ENCODE results near the gene SAMD8. TPM values are rescaled to one million over a fixed set of nuclear protein-coding genes. Genes with fewer than 3 reads are reported as not detected.

The SAMD8 gene
- polyA plus RNA-seq, 1 donor = 12.3 TPM

DNA sequence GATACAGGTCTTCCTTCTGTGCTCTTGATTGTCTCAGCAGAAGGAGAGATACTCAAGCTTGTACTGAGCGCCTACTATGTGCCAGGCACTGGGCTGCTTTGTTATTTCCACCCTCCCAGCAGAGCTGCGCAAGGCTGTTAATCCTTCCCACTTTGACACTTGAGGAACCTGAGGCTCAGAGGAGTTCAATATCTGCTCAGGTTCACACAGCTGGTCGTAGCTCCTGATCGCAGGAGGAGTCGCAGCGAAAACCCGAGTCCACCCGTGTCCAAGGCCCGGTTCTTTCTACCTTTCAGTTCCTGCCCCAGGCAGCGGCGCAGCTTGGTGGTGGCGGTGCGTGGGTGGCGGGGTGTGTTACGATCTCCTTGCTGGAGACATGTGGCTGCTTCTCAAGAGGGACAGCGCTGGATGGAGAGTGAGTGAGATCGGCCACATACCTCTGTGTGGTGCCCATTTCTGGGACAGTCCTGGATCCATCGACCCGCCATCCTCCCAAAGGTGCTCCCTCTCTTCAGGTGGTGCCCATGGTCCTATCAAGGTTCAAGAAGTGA is 26.5 kb upstream of the SAMD8 start:
- no peak for DNase-seq
- Histone ChIP-seq H3K36me3 (ENCODE audit: control insufficient read depth, insufficient read depth, low read length) (no peaks in the 10 kb centered on the region), H3K27ac (ENCODE audit: low read length) (no peak overlapping the region), H3K27me3 (ENCODE audit: control insufficient read depth, insufficient read depth, low read length) (no peaks in the 10 kb centered on the region), H3K9me3 (ENCODE audit: control insufficient read depth, low read depth, low read length) (no peaks in the 10 kb centered on the region), H3K4me3 (ENCODE audit: low read length) (no peak overlapping the region), H3K4me1 (ENCODE audit: control insufficient read depth, insufficient read depth, low read length) (no peaks in the 10 kb centered on the region)
- WGBS (ENCODE audit: insufficient coverage, low lambda C conversion rate) = no CpG with 5 or more reads among the region's 19 CpGs

DNA sequence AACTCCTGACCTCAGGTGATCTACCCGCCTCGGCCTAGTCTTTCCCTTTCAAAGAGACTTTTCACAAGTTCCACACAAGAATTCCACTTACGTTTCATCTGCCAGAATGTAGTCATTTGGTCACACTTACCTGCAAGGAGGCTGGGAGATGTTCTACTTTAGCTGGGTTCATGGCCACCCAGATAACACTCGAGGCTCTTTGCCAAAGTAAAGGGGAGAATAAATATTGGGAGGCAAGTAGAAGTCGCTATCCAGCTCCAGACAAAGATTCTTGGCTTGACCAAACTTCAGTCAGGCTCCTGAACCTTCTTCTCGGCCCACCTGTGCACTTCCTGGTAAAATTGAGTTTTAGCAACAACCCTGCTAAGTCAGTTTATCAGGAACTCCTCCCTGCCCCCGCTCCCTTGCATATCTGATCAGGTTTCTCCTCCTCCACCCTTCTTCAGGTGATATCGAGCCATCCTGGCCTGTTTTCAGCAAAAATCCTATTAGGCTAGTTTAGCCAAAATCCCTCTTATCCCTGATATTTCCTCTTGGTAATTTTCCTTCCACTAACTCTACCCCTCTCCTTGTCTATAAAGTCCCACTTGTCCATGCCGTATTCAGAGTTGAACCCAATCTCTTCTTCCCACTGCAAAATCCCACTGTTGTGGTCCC is 25.1 kb upstream of the SAMD8 start:
- DNase-seq = no peak
- no peak overlapping the region for H3K4me3 ChIP-seq (ENCODE audit: low read length)
- 70% methylated on average over 2 of the region's 9 CpGs for WGBS (ENCODE audit: insufficient coverage, low lambda C conversion rate)
- H3K36me3 ChIP-seq (ENCODE audit: control insufficient read depth, insufficient read depth, low read length) = no peaks in the 10 kb centered on the region
- H3K9me3 ChIP-seq (ENCODE audit: control insufficient read depth, low read depth, low read length) = no peaks in the 10 kb centered on the region
- no peaks in the 10 kb centered on the region for H3K4me1 ChIP-seq (ENCODE audit: control insufficient read depth, insufficient read depth, low read length)
- no peaks in the 10 kb centered on the region for H3K27me3 ChIP-seq (ENCODE audit: control insufficient read depth, insufficient read depth, low read length)
- H3K27ac ChIP-seq (ENCODE audit: low read length) = no peak overlapping the region

DNA sequence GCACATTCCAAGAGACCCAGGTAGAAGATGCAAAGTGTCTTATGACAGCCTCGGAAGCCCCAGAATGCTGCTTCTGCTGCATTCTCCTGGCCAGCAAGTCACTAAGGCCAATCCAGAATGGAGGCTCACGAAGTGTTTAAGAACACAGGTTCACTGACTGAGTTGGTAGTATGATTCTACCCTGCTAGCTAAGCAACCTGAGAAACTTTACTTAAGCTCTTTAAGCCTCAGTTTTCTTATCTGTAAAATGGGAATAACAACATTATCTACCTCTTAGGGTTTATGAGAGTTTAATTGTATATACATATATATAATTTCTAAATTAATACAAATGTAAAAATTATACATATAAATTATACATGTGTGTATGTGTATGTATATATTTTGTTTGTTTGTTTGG is 22.8 kb upstream of the SAMD8 start:
- no peak for DNase-seq
- H3K4me3 ChIP-seq (ENCODE audit: low read length) = no peak overlapping the region
- no peaks in the 10 kb centered on the region for H3K4me1 ChIP-seq (ENCODE audit: control insufficient read depth, insufficient read depth, low read length)
- H3K27ac ChIP-seq (ENCODE audit: low read length) = no peak overlapping the region
- no peaks in the 10 kb centered on the region for H3K27me3 ChIP-seq (ENCODE audit: control insufficient read depth, insufficient read depth, low read length)
- no peaks in the 10 kb centered on the region for H3K9me3 ChIP-seq (ENCODE audit: control insufficient read depth, low read depth, low read length)
- no peaks in the 10 kb centered on the region for H3K36me3 ChIP-seq (ENCODE audit: control insufficient read depth, insufficient read depth, low read length)
- no CpG with 5 or more reads among the region's 2 CpGs for WGBS (ENCODE audit: insufficient coverage, low lambda C conversion rate)

DNA sequence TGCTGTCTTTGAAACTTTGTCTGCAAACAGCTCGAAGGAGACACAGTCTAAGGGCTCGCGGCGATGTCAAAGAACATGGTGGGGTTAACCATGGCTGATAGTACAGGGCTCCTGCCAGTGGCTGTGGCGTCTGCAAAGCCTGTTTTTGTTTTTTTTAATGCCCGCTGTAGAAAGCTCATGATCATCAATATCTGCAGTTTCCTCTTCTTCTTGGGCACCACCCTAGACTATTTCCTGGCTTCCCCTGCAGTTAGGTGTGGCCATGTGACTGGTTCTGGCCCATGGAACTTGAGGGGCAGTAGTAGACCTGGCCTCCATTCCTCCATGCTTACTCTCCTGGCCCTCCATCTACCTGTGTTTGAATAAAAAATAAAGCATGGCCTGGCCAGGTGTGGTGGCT is 21.8 kb upstream of the SAMD8 start:
- no peak overlapping the region for H3K4me3 ChIP-seq (ENCODE audit: low read length)
- H3K9me3 ChIP-seq (ENCODE audit: control insufficient read depth, low read depth, low read length) = no peaks in the 10 kb centered on the region
- no CpG with 5 or more reads among the region's 6 CpGs for WGBS (ENCODE audit: insufficient coverage, low lambda C conversion rate)
- H3K27ac ChIP-seq (ENCODE audit: low read length) = no peak overlapping the region
- no peak for DNase-seq
- H3K36me3 ChIP-seq (ENCODE audit: control insufficient read depth, insufficient read depth, low read length) = no peaks in the 10 kb centered on the region
- no peaks in the 10 kb centered on the region for H3K4me1 ChIP-seq (ENCODE audit: control insufficient read depth, insufficient read depth, low read length)
- no peaks in the 10 kb centered on the region for H3K27me3 ChIP-seq (ENCODE audit: control insufficient read depth, insufficient read depth, low read length)

DNA sequence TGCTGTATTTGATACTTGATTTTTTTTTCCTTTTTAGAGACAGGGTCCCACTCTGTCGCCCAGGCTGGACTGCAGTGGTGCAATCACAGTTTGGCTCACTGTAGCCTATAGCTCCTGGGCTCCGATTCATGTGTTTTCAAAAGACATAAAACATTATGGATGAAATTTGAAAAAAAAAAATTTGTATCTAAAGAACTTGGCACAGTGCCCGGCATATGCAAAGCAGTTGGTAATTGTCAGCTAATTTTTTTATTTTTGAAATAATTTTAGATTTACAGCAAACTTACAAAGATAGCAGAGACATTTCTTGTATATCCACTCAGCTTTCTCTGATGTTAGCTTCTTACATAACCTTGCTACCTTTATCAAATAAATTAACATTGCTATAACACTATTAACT is 20.3 kb upstream of the SAMD8 start:
- H3K36me3 ChIP-seq (ENCODE audit: control insufficient read depth, insufficient read depth, low read length) = no peaks in the 10 kb centered on the region
- no peaks in the 10 kb centered on the region for H3K9me3 ChIP-seq (ENCODE audit: control insufficient read depth, low read depth, low read length)
- H3K27me3 ChIP-seq (ENCODE audit: control insufficient read depth, insufficient read depth, low read length) = no peaks in the 10 kb centered on the region
- no peaks in the 10 kb centered on the region for H3K4me1 ChIP-seq (ENCODE audit: control insufficient read depth, insufficient read depth, low read length)
- 83% methylated on average over 2 of the region's 3 CpGs for WGBS (ENCODE audit: insufficient coverage, low lambda C conversion rate)
- no peak for DNase-seq
- H3K27ac ChIP-seq (ENCODE audit: low read length) = no peak overlapping the region
- H3K4me3 ChIP-seq (ENCODE audit: low read length) = no peak overlapping the region

DNA sequence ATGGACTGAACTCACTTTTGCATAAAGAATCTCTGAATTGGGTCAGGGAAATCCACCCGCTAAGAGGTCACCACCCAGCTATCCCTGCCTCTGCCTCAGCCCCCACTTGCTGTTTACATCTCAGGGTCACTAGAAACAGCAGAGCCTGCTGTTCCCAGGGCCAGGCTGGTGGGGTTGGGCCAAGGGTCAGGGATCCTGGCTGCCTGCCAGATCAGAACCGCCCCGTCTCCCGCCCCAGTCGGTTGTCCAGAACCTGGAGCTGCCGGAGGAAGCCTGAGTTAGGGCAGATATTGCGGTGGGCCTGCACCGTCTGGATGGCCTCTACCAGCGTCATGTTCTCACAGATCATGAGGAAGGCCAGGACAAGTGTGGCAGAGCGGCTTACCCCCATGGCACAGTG is 17.0 kb upstream of the SAMD8 start:
- H3K27ac ChIP-seq (ENCODE audit: low read length) = no peak overlapping the region
- no CpG with 5 or more reads among the region's 10 CpGs for WGBS (ENCODE audit: insufficient coverage, low lambda C conversion rate)
- no peaks in the 10 kb centered on the region for H3K4me1 ChIP-seq (ENCODE audit: control insufficient read depth, insufficient read depth, low read length)
- no peak overlapping the region for H3K4me3 ChIP-seq (ENCODE audit: low read length)
- no peaks in the 10 kb centered on the region for H3K9me3 ChIP-seq (ENCODE audit: control insufficient read depth, low read depth, low read length)
- no peak for DNase-seq
- H3K36me3 ChIP-seq (ENCODE audit: control insufficient read depth, insufficient read depth, low read length) = no peaks in the 10 kb centered on the region
- no peaks in the 10 kb centered on the region for H3K27me3 ChIP-seq (ENCODE audit: control insufficient read depth, insufficient read depth, low read length)

DNA sequence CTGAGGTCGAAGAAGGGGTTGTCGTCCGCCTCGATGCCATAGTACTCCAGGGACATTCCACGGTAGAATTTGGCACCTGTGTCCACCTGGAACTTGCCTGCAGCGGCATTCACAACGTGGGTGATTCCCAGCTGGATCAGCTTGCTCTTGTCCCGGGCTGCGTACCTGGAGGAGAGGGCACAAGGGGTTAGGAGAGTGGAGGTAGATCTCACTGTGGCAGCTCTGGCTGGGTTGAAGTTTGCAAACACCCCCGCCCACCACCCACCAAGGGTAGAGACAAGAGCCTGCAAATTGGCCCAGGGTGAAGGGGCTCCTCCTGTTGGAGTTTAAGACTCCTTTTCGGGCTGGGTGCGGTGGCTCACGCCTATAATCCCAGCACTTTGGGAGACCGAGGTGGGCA is 15.8 kb upstream of the SAMD8 start:
- H3K4me3 ChIP-seq (ENCODE audit: low read length) = no peak overlapping the region
- H3K27me3 ChIP-seq (ENCODE audit: control insufficient read depth, insufficient read depth, low read length) = no peaks in the 10 kb centered on the region
- no CpG with 5 or more reads among the region's 14 CpGs for WGBS (ENCODE audit: insufficient coverage, low lambda C conversion rate)
- DNase-seq = no peak
- H3K4me1 ChIP-seq (ENCODE audit: control insufficient read depth, insufficient read depth, low read length) = no peaks in the 10 kb centered on the region
- no peak overlapping the region for H3K27ac ChIP-seq (ENCODE audit: low read length)
- H3K36me3 ChIP-seq (ENCODE audit: control insufficient read depth, insufficient read depth, low read length) = no peaks in the 10 kb centered on the region
- no peaks in the 10 kb centered on the region for H3K9me3 ChIP-seq (ENCODE audit: control insufficient read depth, low read depth, low read length)

DNA sequence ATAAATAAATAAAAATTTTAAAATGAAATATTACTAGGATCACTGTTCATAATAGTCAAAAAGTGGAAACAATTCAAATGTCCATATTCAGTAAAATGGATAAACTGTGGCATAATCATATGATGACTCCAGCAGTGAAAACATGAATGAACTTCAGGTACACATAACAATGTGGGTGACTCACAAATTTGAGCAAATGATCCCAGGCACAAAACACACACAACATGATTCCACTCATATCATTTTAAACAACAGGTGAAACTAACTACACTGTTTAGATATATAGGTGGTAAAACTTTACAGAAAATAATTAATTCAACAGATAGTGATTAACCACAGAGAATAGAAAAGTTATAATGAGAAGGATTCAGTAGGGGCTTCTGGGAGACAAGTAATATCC is 14.7 kb upstream of the SAMD8 start:
- Histone ChIP-seq H3K36me3 (ENCODE audit: control insufficient read depth, insufficient read depth, low read length) (no peaks in the 10 kb centered on the region), H3K4me3 (ENCODE audit: low read length) (no peak overlapping the region), H3K27ac (ENCODE audit: low read length) (no peak overlapping the region), H3K4me1 (ENCODE audit: control insufficient read depth, insufficient read depth, low read length) (no peaks in the 10 kb centered on the region), H3K9me3 (ENCODE audit: control insufficient read depth, low read depth, low read length) (no peaks in the 10 kb centered on the region), H3K27me3 (ENCODE audit: control insufficient read depth, insufficient read depth, low read length) (no peaks in the 10 kb centered on the region)
- DNase-seq = no peak

DNA sequence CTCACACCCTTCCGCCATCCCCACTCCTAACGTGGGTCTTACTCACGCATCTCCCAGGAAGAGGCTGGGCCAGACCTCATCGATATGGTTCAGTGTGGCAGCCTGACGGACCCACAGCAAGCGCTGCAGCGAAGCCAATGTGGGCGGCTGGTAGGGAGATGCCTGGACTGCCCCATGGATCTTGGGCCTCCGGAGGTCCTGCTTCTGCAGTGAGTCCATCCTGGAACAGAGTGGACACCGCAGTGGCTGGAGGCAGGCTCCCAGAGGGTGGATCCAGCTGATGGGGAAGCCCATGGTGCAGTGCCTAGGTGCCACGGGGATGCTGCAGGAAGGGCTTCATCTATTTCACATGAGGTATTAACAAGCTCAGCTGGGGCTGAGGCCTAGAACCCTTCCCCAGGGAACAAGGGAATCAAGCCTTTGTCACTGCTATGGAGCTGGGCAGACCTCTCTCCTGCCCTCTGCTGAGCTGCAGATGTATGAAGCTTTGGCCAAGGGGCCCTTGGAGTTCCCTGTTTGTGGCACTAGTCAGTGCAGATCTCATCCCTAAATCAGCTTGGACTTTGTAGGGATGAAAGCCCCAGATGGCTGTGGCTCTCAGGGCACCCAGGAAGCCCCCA is 13.7 kb upstream of the SAMD8 start:
- Histone ChIP-seq H3K27ac (ENCODE audit: low read length) (no peak overlapping the region), H3K4me1 (ENCODE audit: control insufficient read depth, insufficient read depth, low read length) (no peaks in the 10 kb centered on the region), H3K4me3 (ENCODE audit: low read length) (no peak overlapping the region), H3K27me3 (ENCODE audit: control insufficient read depth, insufficient read depth, low read length) (no peaks in the 10 kb centered on the region), H3K36me3 (ENCODE audit: control insufficient read depth, insufficient read depth, low read length) (no peaks in the 10 kb centered on the region), H3K9me3 (ENCODE audit: control insufficient read depth, low read depth, low read length) (no peaks in the 10 kb centered on the region)
- DNase-seq = no peak
- WGBS (ENCODE audit: insufficient coverage, low lambda C conversion rate) = no CpG with 5 or more reads among the region's 11 CpGs

DNA sequence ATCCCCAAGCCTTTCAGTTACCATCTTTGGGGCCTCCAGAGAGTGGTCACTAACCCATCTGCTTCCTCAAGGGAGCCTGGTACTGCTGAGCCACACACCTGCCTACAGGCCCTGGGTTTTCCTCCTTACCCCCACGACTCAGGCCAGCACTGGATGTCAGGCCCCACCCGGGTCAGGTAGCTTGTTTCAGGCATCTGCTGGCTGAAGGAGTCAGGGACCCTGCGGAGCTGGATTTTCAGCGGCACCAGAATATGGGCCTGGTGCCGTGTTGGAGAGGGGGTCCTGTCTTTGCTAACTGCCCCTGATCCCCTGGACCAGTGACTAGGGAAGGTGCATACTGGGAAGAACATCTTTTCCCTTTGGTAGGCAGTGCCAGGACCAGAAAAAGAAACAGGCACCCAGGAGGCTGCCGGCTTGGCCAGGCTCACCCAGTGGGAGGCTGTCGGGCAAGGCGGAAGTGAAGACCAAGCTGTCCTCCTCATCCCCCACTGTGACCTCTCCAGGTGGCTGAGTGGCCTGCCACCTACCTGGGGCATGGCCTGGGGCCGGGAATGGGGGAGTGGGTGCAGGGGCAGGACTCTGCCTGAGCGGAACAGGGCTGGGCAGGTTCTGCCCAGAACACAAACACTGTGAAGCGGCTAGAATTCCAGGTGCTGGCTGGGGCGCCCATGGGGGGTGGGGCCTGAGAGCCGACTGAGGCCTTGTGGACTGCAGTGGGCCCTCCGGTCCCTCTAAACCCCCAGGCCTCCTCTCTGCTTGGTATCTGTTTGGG is 12.4 kb upstream of the SAMD8 start:
- Histone ChIP-seq H3K9me3 (ENCODE audit: control insufficient read depth, low read depth, low read length) (no peaks in the 10 kb centered on the region), H3K4me3 (ENCODE audit: low read length) (no peak overlapping the region), H3K27ac (ENCODE audit: low read length) (no peak overlapping the region), H3K36me3 (ENCODE audit: control insufficient read depth, insufficient read depth, low read length) (no peaks in the 10 kb centered on the region), H3K4me1 (ENCODE audit: control insufficient read depth, insufficient read depth, low read length) (no peaks in the 10 kb centered on the region), H3K27me3 (ENCODE audit: control insufficient read depth, insufficient read depth, low read length) (no peaks in the 10 kb centered on the region)
- DNase-seq = no peak
- no CpG with 5 or more reads among the region's 14 CpGs for WGBS (ENCODE audit: insufficient coverage, low lambda C conversion rate)
